ENCODE measurements around the gene C8B. TPM values are rescaled to one million over a fixed set of nuclear protein-coding genes. Genes with fewer than 3 reads are reported as not detected.

C8B gene
- total RNA-seq, 1 donor from 2014 or later = not detected

DNA sequence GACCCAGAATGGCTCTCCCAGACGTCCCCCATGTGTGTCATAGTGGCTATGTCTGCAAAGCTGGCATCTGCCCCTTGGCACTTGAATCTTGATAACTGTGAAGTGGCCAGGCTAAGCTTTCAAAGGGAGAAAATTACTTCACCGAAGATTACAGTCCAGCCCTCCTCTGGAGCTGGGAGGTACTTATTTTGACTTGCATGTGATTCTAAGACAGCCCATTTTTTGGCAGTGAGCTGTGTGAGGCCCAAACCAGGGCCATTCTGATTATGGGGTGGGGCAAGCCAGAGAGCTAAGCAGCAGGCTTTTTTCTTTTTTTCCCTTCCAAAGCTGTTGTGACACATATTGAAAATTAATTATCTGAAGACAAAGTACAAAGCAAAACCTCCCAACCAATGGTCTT lies 42.1 kb upstream of the C8B start:
- H3K9me3 Mint-ChIP-seq (ENCODE audit: unreplicated experiment) = no peaks in the 10 kb centered on the region
- no peaks in the 10 kb centered on the region for H3K36me3 Mint-ChIP-seq (ENCODE audit: unreplicated experiment)
- TF ChIP-seq, protein P1, sequence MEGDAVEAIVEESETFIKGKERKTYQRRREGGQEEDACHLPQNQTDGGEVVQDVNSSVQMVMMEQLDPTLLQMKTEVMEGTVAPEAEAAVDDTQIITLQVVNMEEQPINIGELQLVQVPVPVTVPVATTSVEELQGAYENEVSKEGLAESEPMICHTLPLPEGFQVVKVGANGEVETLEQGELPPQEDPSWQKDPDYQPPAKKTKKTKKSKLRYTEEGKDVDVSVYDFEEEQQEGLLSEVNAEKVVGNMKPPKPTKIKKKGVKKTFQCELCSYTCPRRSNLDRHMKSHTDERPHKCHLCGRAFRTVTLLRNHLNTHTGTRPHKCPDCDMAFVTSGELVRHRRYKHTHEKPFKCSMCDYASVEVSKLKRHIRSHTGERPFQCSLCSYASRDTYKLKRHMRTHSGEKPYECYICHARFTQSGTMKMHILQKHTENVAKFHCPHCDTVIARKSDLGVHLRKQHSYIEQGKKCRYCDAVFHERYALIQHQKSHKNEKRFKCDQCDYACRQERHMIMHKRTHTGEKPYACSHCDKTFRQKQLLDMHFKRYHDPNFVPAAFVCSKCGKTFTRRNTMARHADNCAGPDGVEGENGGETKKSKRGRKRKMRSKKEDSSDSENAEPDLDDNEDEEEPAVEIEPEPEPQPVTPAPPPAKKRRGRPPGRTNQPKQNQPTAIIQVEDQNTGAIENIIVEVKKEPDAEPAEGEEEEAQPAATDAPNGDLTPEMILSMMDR (IDR thresholded peaks at IDR 0.05; ENCODE audit: partially characterized antibody, unreplicated experiment) = no peak
- no peak for DNase-seq
- H3K27me3 Mint-ChIP-seq (ENCODE audit: unreplicated experiment) = no peaks in the 10 kb centered on the region
- H3K4me3 Mint-ChIP-seq (ENCODE audit: unreplicated experiment) = no peak overlapping the region
- peaks cover 19% of the 10 kb centered on the region for H3K4me1 Mint-ChIP-seq (ENCODE audit: low read depth, unreplicated experiment)
- no peak overlapping the region for H3K27ac Mint-ChIP-seq (ENCODE audit: unreplicated experiment)

DNA sequence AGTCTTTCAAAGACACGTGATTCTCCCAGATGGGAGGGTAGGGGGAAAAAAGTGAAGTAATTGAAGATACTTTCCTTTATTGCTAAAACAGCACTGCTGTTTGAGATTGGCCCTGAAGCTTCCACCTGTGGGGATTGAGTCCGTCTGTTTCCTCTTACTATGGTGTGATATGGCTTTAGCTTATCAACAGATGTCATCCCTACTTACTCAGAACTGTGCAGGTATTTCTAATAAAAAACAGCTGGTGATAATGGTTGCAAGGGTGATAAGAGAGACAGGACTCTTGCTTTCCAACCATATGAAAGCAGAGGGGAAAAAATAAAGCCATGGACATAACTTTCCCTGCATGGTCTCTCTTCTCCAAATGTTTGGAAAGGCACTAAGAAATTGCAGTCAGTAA lies 41.7 kb upstream of the C8B start:
- Mint-ChIP-seq H3K36me3 (ENCODE audit: unreplicated experiment) (no peaks in the 10 kb centered on the region), H3K4me3 (ENCODE audit: unreplicated experiment) (no peak overlapping the region), H3K4me1 (ENCODE audit: low read depth, unreplicated experiment) (peaks cover 19% of the 10 kb centered on the region), H3K9me3 (ENCODE audit: unreplicated experiment) (no peaks in the 10 kb centered on the region), H3K27ac (ENCODE audit: unreplicated experiment) (no peak overlapping the region), H3K27me3 (ENCODE audit: unreplicated experiment) (no peaks in the 10 kb centered on the region)
- TF ChIP-seq, protein P1 (IDR thresholded peaks at IDR 0.05; ENCODE audit: partially characterized antibody, unreplicated experiment) = no peak
- DNase-seq = no peak

DNA sequence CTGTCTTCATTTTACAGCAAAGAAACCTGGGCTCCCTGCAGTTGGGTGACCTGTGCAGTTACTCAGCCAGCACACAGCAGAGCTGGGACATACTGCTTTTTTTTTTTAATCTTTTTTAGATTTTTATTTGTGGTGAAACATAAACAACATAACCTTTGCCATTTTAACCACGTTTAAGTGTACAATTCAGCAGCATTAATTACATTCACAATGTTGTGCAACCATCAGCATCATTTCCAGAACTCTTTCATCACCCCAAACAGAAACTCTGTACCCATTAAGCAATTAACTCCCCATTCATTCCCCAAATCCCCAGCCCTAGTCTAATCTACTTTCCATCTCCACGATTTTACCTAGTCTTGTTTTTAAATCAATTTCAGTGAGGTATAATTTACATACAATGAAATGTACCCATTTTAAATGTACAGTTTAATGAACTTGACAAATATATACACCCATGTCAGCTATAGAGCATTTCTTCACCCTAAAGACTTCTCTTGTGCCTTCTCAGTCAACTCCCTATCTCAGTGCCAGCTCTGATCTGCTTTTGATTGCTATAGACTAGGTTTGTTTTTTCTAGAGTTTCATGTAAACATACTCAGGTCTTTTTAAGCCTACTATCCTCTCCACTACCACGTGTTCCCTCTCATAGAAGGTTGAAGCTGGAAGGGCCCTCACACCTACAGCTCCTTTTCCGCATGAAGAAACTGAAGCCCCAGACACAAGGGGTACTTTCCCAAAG lies 37.8 kb upstream of the C8B start:
- Mint-ChIP-seq H3K36me3 (ENCODE audit: unreplicated experiment) (no peaks in the 10 kb centered on the region), H3K9me3 (ENCODE audit: unreplicated experiment) (no peaks in the 10 kb centered on the region), H3K4me1 (ENCODE audit: low read depth, unreplicated experiment) (peaks cover 19% of the 10 kb centered on the region), H3K27ac (ENCODE audit: unreplicated experiment) (no peak overlapping the region), H3K4me3 (ENCODE audit: unreplicated experiment) (no peak overlapping the region), H3K27me3 (ENCODE audit: unreplicated experiment) (no peaks in the 10 kb centered on the region)
- no peak for DNase-seq
- TF ChIP-seq, protein P1 (IDR thresholded peaks at IDR 0.05; ENCODE audit: partially characterized antibody, unreplicated experiment) = no peak

DNA sequence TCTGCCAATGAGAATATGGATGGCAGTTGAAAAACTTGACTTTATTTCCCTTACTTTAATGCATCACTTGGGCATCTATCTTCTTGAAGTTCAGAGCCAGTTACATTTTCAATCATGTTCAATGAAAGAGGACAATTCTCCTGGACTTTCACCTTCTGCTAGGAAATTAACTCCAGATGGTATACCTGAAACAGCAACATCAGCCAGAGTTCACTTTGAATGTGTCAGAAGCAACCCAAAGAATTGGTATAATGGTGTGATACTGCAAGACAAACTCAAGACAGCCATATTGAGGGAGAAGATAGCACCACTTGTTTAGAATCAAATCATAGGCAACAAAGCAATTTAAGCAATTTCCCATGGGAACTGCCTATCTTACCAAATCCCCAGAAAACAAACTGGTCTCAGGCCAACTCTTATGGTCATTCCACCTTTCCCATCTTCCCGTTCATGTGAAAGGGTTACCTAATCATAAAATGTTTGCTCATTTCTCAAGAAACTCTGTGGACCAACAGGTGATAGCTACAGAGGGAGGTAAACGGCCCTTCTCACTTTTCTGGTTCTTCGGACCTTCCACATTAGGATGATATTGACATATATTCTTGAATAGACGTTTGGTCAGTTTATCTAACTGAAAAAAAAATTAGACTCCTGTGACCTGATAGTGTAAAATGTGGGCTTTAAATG lies 29.7 kb upstream of the C8B start:
- no peak overlapping the region for H3K27ac Mint-ChIP-seq (ENCODE audit: unreplicated experiment)
- no peak overlapping the region for H3K4me3 Mint-ChIP-seq (ENCODE audit: unreplicated experiment)
- H3K36me3 Mint-ChIP-seq (ENCODE audit: unreplicated experiment) = no peaks in the 10 kb centered on the region
- peaks cover 2% of the 10 kb centered on the region for H3K27me3 Mint-ChIP-seq (ENCODE audit: unreplicated experiment)
- TF ChIP-seq, protein P1 (IDR thresholded peaks at IDR 0.05; ENCODE audit: partially characterized antibody, unreplicated experiment) = no peak
- no peak for DNase-seq
- H3K4me1 Mint-ChIP-seq (ENCODE audit: low read depth, unreplicated experiment) = peaks cover 40% of the 10 kb centered on the region
- H3K9me3 Mint-ChIP-seq (ENCODE audit: unreplicated experiment) = peaks cover 4% of the 10 kb centered on the region

DNA sequence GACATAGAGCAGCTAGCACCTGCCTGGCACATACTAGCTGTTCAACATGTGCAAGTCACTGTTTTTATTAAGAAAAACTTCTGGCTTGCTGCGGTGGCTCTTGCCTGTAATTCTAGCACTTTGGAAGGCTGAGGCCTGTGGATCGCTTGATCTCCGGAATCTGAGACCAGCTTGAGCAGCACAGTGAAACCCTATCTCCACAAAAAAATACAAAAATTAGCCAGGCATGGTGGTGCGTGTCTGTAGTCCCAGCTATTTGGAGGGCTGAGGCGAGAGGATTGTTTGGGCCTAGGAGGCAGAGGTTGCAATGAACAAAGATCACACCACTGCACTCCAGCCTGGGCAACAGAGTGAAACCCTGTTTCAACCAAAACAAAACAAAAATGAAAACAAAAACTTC lies 27.7 kb upstream of the C8B start:
- no peak for DNase-seq
- Mint-ChIP-seq H3K4me1 (ENCODE audit: low read depth, unreplicated experiment) (peaks cover 40% of the 10 kb centered on the region), H3K4me3 (ENCODE audit: unreplicated experiment) (no peak overlapping the region), H3K27ac (ENCODE audit: unreplicated experiment) (no peak overlapping the region), H3K27me3 (ENCODE audit: unreplicated experiment) (peaks cover 2% of the 10 kb centered on the region), H3K9me3 (ENCODE audit: unreplicated experiment) (peaks cover 4% of the 10 kb centered on the region), H3K36me3 (ENCODE audit: unreplicated experiment) (no peaks in the 10 kb centered on the region)
- TF ChIP-seq, protein P1 (IDR thresholded peaks at IDR 0.05; ENCODE audit: partially characterized antibody, unreplicated experiment) = no peak
